Heart left ventricle (tissue), 16 donors: Measurements from ENCODE around the gene PTGER1. TPM values are rescaled to one million over a fixed set of nuclear protein-coding genes. Genes with fewer than 3 reads are reported as not detected.
A peak's percentile ranks its signal among the peaks of the same experiment; 100 is the strongest.

Experiments used
- ATAC-seq, 4 donors: fragments of 200-7000 bp; cut with Tn5 transposase; one replicate each; pipeline ENCODE4 v1.9.1; 2020 to 2022; ENCODE audit warnings: moderate library complexity in 4 of 4, mild to moderate bottlenecking in 3 of 4, moderate number of reproducible peaks in 1 of 4
- DNase-seq, 5 donors: peaks; one replicate each; pipeline ENCODE4 v3.0.0-alpha.2; 2020
- H3K27ac ChIP-seq, 12 donors: fragments of 200-600 bp; sonication (generic) in 4 of 12; one replicate each; pipeline versions ENCODE4 v1.5.0 to v1.8.0; 2016 to 2022; ENCODE audit warnings: mild to moderate bottlenecking in 2 of 12
- H3K27me3 ChIP-seq, 9 donors: fragments of 200-600 bp; sonication (generic) in 2 of 9; one replicate each; pipeline versions ENCODE4 v1.5.1 to v1.8.0; 2016 to 2022; ENCODE audit warnings: mild to moderate bottlenecking in 3 of 9
- H3K36me3 ChIP-seq, 9 donors: fragments of 200-600 bp; sonication (generic) in 2 of 9; one replicate each; pipeline versions ENCODE4 v1.5.0 to v1.8.0; 2018 to 2022; ENCODE audit warnings: mild to moderate bottlenecking in 2 of 9
- H3K4me1 ChIP-seq, 12 donors: fragments of 200-600 bp; sonication (generic) in 4 of 12; one replicate each; pipeline versions ENCODE4 v1.5.0 to v1.8.0; 2016 to 2022; ENCODE audit warnings: mild to moderate bottlenecking in 3 of 12
- H3K4me3 ChIP-seq, 12 donors: fragments of 200-600 bp; sonication (generic) in 4 of 12; one replicate each; pipeline versions ENCODE4 v1.5.0 to v1.8.0; 2017 to 2022; ENCODE audit warnings: mild to moderate bottlenecking in 9 of 12, moderate library complexity in 4 of 12
- H3K9me3 ChIP-seq, 12 donors: fragments of 200-600 bp; sonication (generic) in 4 of 12; one replicate each; pipeline versions ENCODE4 v1.5.0 to v1.8.0; 2016 to 2022; ENCODE audit warnings: mild to moderate bottlenecking in 1 of 12
- CTCF ChIP-seq, 12 donors: fragments of 200-600 bp; sonication (generic) in 4 of 12; IDR thresholded peaks; one replicate each; pipeline versions ENCODE4 v1.5.0 to v1.8.0; 2018 to 2022; ENCODE audit warnings: antibody characterized with exemption in 12 of 12, mild to moderate bottlenecking in 5 of 12
- POLR2A ChIP-seq, 2 donors: fragments of 450-650 bp; IDR thresholded peaks; one replicate each; pipeline ENCODE4 v1.6.1; 2017; ENCODE audit warnings: antibody characterized with exemption in 2 of 2, mild to moderate bottlenecking in 2 of 2, moderate library complexity in 2 of 2
- WGBS, 4 donors: extraction: QIAGEN DNeasy Blood & Tissue Kit in 2 of 4; methylation state at CpG; one replicate each; pipeline versions ENCODE4 v1.1.5 to v1.1.7; 2013 to 2018; 5-methylcytosine and 5-hydroxymethylcytosine counted together
- intact Hi-C, 10 donors: fragments of 100-400 bp; cut with DNase I; formaldehyde crosslinking; loops; one replicate each; pipeline versions ENCODE4 v1.11.1 to v1.14.2; 2022
- polyA plus RNA-seq, 2 donors: library from polyadenylated mRNA; stranded (reverse); fragments of 200-250 nt; gene quantifications; one replicate each; pipeline ENCODE4 v1.2.3, GENCODE V29; 2013
- total RNA-seq, 9 donors: library from RNA; depleted of rRNA in 2 of 9; stranded (reverse); fragments of >200 nt in 2 of 9; fragmentation: NEBNext Ultra II Directional in 3 of 9; extraction: Animal tissue kit (Norgen Biotek cat#: 25700) in 3 of 9; gene quantifications; one replicate each; pipeline versions ENCODE4 v1.1.0 to v1.2.4, GENCODE V29; 2016 to 2023
- donor health status: ischemic (EF 13 %, LVEDD 7.1; RV severe dilation, severe dysfunction).
- donor health status: healthy with polysubstance abuse.
- donor health status: DM: no; HTN: yes; CAD: no.
- donor health status: DM: no; HTN: no; CAD: no.
- donor health status: ischemic (EF 25% LVEDD 6.9; RV normal size, moderate dysfunction).
- donor health status: ischemic (EF 25% LVEDD 5.7; RV mildly dilated, moderate dysfunction).
- donor health status: healthy.
- donor health status: DM: yes; HTN: yes; CAD: no.
- donor health status: ischemic (EF 35%, LVEDD 5.7; RV mildly dilated, moderate dysfunction).
- donor health status: nonischemic (EF 11% LVEDD 7.7; RV severe dilation, severe dysfunction).
- donor health status: DM: yes; HTN: yes; CAD: no.
- donor health status: PGD.
- donor health status: ischemic (EF 29% LVEDD 5.4; RV normal size, mild dysfunction).
- donor health status: nonischemic (EF 23%, LVEDD 6.1; RV moderate dilation, normal function).

PTGER1 gene
- total and polyA plus RNA-seq, 11 donors: 0.15 to 0.35 TPM; not detected in 9

GRCh38 chr19:14496029-14496833 is 21.1 kb upstream of the PTGER1 start, which contains the start of gene GIPC1:
GIPC1 (minus strand) TSS chr19:14496127; CDS start chr19:14482976, 13,151 bp downstream.
- WGBS, 4 donors: 2 to 12% (median 4%) methylated on average over 21 to 71 of the region's 71 CpGs
- intact Hi-C loops: loop anchor here in 2 of 10 donors (2.0 to 10.0 kb wide), 2 partner anchors 21 to 361 kb away; partner anchors contain the start of gene ASF1B (in 1 of the 2)

GRCh38 chr19:14495672-14496028 is 20.5 kb upstream of the PTGER1 start:
- DNase-seq (no peak), ATAC-seq (peak in 2 of 4 donors; percentile 1 to 2)
- H3K36me3 ChIP-seq: peaks cover 0 to 20% (median 14%) of the 10 kb centered on the region in 9 donors
- H3K4me1 ChIP-seq: peaks cover 5 to 33% (median 22%) of the 10 kb centered on the region in 12 donors
- intact Hi-C loops: loop anchor here in 2 of 10 donors (2.0 to 10.0 kb wide), 2 partner anchors 21 to 361 kb away; partner anchors contain the start of gene ASF1B (in 1 of the 2)
- no peaks in the 10 kb centered on the region for H3K9me3 ChIP-seq
- 0 to 3% (median 0%) methylated on average over 7 to 28 of the region's 28 CpGs for WGBS, 4 donors
- TF ChIP-seq CTCF (IDR thresholded peaks at IDR 0.05): no peak
- TF ChIP-seq POLR2A (IDR thresholded peaks at IDR 0.05): no peak
- peak overlapping the region in 11 of 12 donors; percentile 24 to 88 (median 75) for H3K27ac ChIP-seq
- no peaks in the 10 kb centered on the region for H3K27me3 ChIP-seq
- peak overlapping the region; percentile 64 to 96 (median 91) for H3K4me3 ChIP-seq

More at GRCh38 chr19:14496029-14496833, 21.1 kb upstream of the PTGER1 start, which contains the start of gene GIPC1:
- H3K9me3 ChIP-seq: no peaks in the 10 kb centered on the region
- peak within 1 kb of the TSS; percentile 64 to 96 (median 91) for H3K4me3 ChIP-seq
- peak within 1 kb of the TSS in 11 of 12 donors; percentile 56 to 88 (median 75) for H3K27ac ChIP-seq
- peaks cover 0 to 14% (median 10%) of the 10 kb centered on the region in 9 donors for H3K36me3 ChIP-seq
- peak; percentile 97 to 98 (median 98) for DNase-seq
- TF ChIP-seq POLR2A (IDR thresholded peaks at IDR 0.05) (peak in 1 of 2 donors; percentile 53), CTCF (IDR thresholded peaks at IDR 0.05) (no peak)
- peak; percentile 97 to 99 (median 98) for ATAC-seq
- H3K27me3 ChIP-seq: no peaks in the 10 kb centered on the region
- peaks cover 5 to 33% (median 22%) of the 10 kb centered on the region in 12 donors for H3K4me1 ChIP-seq

DNA sequence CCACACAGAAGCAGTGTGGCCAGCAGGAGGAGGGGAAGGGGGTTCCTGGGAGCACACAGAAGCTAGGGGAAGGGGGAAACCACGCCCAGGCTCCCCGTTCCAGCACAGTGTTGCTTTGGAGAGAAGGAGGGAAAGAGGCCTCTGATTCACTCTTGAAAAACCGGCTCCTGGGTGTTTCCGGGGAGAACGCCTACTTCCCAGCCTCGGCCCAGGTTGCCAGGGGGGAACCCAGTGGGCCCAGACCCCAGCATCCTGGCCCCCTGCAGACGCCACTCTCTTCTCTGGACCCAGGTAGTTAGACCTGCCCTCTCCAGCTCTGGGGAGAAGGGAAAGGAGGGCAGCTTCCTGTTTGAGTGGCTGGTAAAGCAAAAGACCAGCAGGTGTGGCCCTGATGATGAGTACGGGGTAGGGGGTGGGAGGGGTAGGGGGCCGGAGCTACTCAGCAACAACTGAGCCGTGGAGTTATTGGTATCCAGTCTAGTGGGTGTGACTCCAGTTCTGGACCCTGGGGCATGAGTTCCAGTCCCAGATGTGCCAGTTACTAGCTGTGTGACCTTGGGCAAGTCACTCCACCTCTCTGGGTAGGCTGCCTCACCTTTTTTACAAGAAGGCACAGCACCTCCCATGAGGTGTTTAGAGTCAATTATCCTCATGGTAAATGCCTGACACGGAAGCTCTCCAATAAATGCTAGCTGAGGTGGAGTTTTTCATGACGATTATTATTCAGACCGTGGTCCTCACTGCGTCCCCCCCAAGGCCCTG is 19.9 kb upstream of the PTGER1 start:
- H3K9me3 ChIP-seq: no peaks in the 10 kb centered on the region
- no peaks in the 10 kb centered on the region for H3K27me3 ChIP-seq
- 22 to 33% (median 31%) methylated on average over 13 to 14 of the region's 14 CpGs for WGBS, 4 donors
- ATAC-seq: no peak
- H3K4me3 ChIP-seq: peak overlapping the region; percentile 64 to 96 (median 91)
- peaks cover 0 to 25% (median 18%) of the 10 kb centered on the region in 9 donors for H3K36me3 ChIP-seq
- intact Hi-C loops: loop anchor here in 1 of 10 donors (10.0 kb wide), 1 partner anchor 360 kb away; the partner anchor contains the start of gene ASF1B
- TF ChIP-seq CTCF (IDR thresholded peaks at IDR 0.05) (no peak), POLR2A (IDR thresholded peaks at IDR 0.05) (no peak)
- DNase-seq: no peak
- H3K4me1 ChIP-seq: peaks cover 5 to 33% (median 22%) of the 10 kb centered on the region in 12 donors
- H3K27ac ChIP-seq: peak overlapping the region in 10 of 12 donors; percentile 24 to 88 (median 76)
